ENCODE data around the gene ARHGAP6. TPM values are rescaled to one million over a fixed set of nuclear protein-coding genes. Genes with fewer than 3 reads are reported as not detected.

The ARHGAP6 gene
- polyA plus RNA-seq, 2 of the 4 experiments (the other 2 are of a cell fraction) = 0.04 TPM; not detected in 1

DNA sequence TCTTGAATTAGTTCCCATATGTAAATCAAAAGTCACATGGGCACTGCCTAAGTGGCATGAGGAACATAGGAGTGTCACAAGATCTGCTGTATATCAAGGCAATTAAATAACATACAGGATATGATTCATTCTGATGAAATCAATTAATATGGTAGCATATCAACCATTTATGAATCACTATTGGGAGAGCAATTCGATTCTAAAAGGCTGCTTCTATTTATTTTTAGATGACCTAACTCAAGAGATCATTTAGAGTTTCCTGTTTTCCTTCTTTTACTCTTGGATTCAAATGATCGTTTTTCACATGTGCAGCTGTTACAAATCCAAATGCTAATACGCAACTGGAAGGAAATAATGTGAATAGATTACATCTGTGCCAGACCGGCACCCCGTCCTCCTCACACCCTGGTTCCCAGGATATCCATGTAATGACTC is 472.7 kb downstream of the ARHGAP6 start:
- ATAC-seq = no peak
- POLR2A ChIA-PET = no interaction called here

DNA sequence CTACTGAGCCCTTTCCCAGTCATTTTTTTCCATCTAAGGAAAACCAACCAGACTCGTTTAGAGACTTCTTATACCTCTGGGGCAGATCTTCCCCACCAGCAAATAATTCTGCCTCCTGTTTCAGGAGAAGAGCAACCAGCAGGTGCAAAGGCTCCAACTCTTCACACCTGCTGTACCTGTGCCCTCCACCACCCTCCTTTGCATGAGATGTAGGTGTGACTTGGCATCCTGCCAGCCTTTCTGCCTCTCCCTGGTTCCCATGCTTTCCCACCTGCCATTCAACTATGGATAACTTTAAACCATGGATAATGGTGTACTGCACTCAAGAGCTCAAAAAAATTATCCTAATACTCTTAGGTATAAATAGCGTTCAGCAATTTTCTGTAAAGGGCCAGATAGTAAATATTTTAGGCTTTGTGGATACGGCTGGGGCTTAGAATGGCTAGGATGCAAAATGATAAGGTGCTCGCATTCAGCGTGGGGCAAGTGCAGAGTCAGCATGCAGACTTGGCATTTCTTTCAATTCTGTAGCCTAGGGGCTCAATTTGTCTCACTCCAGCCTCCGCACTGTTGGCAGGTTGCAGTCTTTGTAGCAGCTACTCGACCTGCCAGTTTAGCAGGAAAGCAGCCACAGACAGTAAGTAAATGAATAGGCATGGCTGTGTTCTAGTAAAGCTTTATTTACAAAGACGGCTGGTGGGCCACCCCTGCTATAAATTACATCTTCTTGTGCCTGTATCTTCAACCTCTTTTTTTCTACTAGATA is 474.8 kb downstream of the ARHGAP6 start:
- ChIA-PET POLR2A (no interaction called here), CTCF (no interaction called here)
- H3K4me1 ChIP-seq = no peaks in the 10 kb centered on the region
- no peak overlapping the region for H3K4me2 ChIP-seq
- 20% methylated on average over 8 of the region's 8 CpGs for WGBS (ENCODE audit: missing lambda C conversion rate)
- no peak overlapping the region for H3K4me3 ChIP-seq
- H3K27ac ChIP-seq = no peak overlapping the region
- no peak for TF ChIP-seq ZNF302 (CRISPR knock-in tag; IDR thresholded peaks at IDR 0.05)
- TF ChIP-seq TFCP2L1 (CRISPR knock-in tag; IDR thresholded peaks at IDR 0.05) = no peak
- TF ChIP-seq SREBF2 (IDR thresholded peaks at IDR 0.05) = no peak
- no peak for TF ChIP-seq ESRRA (IDR thresholded peaks at IDR 0.05; ENCODE audit: borderline replicate concordance, low read length)
- TF ChIP-seq JUN (IDR thresholded peaks at IDR 0.05) = no peak
- TF ChIP-seq RNF2 (IDR thresholded peaks at IDR 0.05; ENCODE audit: borderline replicate concordance, low read depth) = no peak
- TF ChIP-seq SMC3 (IDR thresholded peaks at IDR 0.05) = no peak
- no peak for TF ChIP-seq RAD21 (conservative IDR thresholded peaks at IDR 0.05 in 1 of 2, IDR thresholded peaks at IDR 0.05 in 1 of 2)
- TF ChIP-seq MAZ (IDR thresholded peaks at IDR 0.05; ENCODE audit: borderline replicate concordance, low read depth, low read length) = no peak
- TF ChIP-seq RFX5 (IDR thresholded peaks at IDR 0.05) = no peak
- no peak for TF ChIP-seq MYC (IDR thresholded peaks at IDR 0.05; ENCODE audit: borderline replicate concordance, low read length)
- no peak for TF ChIP-seq ZSCAN20 (CRISPR knock-in tag; IDR thresholded peaks at IDR 0.05)
- TF ChIP-seq PHF8 (IDR thresholded peaks at IDR 0.05; ENCODE audit: borderline replicate concordance, low read depth) = no peak
- TF ChIP-seq, protein P1, sequence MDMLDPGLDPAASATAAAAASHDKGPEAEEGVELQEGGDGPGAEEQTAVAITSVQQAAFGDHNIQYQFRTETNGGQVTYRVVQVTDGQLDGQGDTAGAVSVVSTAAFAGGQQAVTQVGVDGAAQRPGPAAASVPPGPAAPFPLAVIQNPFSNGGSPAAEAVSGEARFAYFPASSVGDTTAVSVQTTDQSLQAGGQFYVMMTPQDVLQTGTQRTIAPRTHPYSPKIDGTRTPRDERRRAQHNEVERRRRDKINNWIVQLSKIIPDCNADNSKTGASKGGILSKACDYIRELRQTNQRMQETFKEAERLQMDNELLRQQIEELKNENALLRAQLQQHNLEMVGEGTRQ (IDR thresholded peaks at IDR 0.05) = no peak
- TF ChIP-seq CBX8 (IDR thresholded peaks at IDR 0.05) = no peak
- no peak for TF ChIP-seq EHMT2 (IDR thresholded peaks at IDR 0.05; ENCODE audit: low read depth)
- DNase-seq (ENCODE audit: low read depth in 1 of 2, low spot score in 1 of 2) = no peak
- no peak for FAIRE-seq
- ATAC-seq = no peak
- no peaks in the 10 kb centered on the region for H3K9me3 ChIP-seq

More for the DNA sequence above, 472.7 kb downstream of the ARHGAP6 start:
- no peak for DNase-seq (ENCODE audit: low read depth in 1 of 2, low spot score in 1 of 2)
- CTCF ChIA-PET = no interaction called here
- Histone ChIP-seq H3K27ac (no peak overlapping the region), H3K4me1 (no peaks in the 10 kb centered on the region), H3K4me3 (no peak overlapping the region), H3K9me3 (no peaks in the 10 kb centered on the region), H3K4me2 (no peak overlapping the region)
- 36% methylated on average over 5 of the region's 5 CpGs for WGBS (ENCODE audit: missing lambda C conversion rate)
- TF ChIP-seq RAD21 (conservative IDR thresholded peaks at IDR 0.05 in 1 of 2, IDR thresholded peaks at IDR 0.05 in 1 of 2) = no peak
- no peak for TF ChIP-seq NFE2L2 (conservative IDR thresholded peaks at IDR 0.05; ENCODE audit: low read length)
- no peak for TF ChIP-seq ZC3H11A (IDR thresholded peaks at IDR 0.05)
- TF ChIP-seq, protein P2, sequence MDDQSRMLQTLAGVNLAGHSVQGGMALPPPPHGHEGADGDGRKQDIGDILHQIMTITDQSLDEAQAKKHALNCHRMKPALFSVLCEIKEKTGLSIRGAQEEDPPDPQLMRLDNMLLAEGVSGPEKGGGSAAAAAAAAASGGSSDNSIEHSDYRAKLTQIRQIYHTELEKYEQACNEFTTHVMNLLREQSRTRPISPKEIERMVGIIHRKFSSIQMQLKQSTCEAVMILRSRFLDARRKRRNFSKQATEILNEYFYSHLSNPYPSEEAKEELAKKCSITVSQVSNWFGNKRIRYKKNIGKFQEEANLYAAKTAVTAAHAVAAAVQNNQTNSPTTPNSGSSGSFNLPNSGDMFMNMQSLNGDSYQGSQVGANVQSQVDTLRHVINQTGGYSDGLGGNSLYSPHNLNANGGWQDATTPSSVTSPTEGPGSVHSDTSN (IDR thresholded peaks at IDR 0.05) = no peak
- TF ChIP-seq, protein P3, sequence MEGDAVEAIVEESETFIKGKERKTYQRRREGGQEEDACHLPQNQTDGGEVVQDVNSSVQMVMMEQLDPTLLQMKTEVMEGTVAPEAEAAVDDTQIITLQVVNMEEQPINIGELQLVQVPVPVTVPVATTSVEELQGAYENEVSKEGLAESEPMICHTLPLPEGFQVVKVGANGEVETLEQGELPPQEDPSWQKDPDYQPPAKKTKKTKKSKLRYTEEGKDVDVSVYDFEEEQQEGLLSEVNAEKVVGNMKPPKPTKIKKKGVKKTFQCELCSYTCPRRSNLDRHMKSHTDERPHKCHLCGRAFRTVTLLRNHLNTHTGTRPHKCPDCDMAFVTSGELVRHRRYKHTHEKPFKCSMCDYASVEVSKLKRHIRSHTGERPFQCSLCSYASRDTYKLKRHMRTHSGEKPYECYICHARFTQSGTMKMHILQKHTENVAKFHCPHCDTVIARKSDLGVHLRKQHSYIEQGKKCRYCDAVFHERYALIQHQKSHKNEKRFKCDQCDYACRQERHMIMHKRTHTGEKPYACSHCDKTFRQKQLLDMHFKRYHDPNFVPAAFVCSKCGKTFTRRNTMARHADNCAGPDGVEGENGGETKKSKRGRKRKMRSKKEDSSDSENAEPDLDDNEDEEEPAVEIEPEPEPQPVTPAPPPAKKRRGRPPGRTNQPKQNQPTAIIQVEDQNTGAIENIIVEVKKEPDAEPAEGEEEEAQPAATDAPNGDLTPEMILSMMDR (IDR thresholded peaks at IDR 0.05) = no peak
- no peak for TF ChIP-seq NPAS2 (CRISPR knock-in tag; IDR thresholded peaks at IDR 0.05; ENCODE audit: borderline replicate concordance)
- no peak for TF ChIP-seq CHD4 (IDR thresholded peaks at IDR 0.05; ENCODE audit: borderline replicate concordance)
- TF ChIP-seq EHF (CRISPR knock-in tag; IDR thresholded peaks at IDR 0.05) = no peak
- FAIRE-seq = peak; percentile 92

All from A549 (cell line).